LHCN-M2 (cell line): ENCODE results near the gene TCTA. TPM values are rescaled to one million over a fixed set of nuclear protein-coding genes. Genes with fewer than 3 reads are reported as not detected.

ENCODE experiments used
- DNase-seq: peaks from one replicate; pipeline ENCODE4 v3.0.0-alpha.2; 2012; ENCODE audit warnings: low read depth
- total RNA-seq: library from RNA; depleted of rRNA; stranded (reverse); fragments of >200 nt; gene quantifications from 2 replicates; pipeline ENCODE4 v1.2.3, GENCODE V29; 2014

TCTA gene
- total RNA-seq, 1 experiment from 2014 or later: 50.1 TPM

DNA sequence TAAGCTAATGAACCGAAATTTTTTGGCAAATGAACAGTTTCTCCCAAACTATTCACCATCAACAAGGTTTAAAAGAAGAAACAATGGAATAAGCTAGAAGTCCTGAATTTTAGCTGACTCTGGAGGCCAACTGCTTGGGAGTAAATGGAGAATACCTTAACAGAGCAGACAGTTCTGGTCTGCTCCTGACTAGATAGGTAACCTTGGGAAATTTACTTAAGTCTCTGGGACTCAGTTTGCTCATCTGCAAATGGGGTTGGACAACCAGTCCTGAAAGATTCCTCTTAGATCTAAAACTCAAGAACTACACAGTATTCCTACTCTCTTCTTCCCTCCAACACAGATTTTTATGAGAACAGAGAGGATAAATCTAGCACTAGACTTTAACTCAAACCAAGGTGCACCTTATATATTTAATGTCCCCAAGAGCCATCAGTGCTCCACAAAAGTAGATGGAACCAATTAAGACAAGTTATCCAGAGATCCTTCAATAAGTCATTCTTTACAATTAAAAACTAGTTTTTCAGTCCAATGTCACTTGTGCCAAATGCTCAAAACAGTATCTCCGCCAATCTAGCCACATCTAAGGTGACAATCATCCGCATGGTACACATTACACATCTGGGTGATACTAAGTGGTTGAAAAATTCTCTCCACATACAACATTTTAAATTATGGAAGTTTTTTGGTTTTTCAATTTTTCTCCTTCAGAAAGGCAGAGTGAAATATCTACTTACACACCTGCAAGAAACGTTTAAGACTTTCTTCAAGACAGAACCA is 2.0 kb upstream of the TCTA start:
- DNase-seq: no peak

DNA sequence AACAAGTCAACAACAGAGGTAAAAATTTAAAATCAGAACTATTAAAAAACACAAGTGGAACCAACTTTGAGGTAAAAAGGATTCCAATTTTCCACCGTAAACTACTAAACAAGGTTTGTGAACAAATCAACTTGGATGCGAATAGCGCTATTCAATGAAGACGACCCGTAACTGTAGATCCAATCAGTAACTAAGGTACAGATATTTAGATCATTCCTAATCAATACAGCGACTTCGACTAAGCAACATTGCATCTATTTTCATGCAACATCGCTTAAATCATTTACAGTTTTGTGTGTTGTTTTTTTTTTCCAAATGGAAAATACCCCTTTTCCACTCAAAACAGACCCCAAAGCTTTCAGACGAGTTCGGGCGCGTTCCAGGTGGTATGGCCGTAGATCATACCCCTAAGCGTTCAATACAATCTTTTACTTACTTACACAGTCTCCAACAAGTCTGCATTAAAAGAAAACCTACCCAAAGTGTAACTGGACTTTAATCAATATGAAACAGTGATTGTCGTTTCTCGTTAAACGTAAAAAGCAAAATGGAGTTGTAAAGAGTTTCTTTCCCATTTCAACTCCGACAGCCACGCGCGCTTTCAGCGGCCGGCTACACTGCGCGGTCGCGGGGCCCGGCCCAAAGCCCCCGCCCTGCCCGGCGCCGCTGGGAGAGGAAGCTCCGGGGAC is 1.2 kb upstream of the TCTA start:
- no peak for DNase-seq

DNA sequence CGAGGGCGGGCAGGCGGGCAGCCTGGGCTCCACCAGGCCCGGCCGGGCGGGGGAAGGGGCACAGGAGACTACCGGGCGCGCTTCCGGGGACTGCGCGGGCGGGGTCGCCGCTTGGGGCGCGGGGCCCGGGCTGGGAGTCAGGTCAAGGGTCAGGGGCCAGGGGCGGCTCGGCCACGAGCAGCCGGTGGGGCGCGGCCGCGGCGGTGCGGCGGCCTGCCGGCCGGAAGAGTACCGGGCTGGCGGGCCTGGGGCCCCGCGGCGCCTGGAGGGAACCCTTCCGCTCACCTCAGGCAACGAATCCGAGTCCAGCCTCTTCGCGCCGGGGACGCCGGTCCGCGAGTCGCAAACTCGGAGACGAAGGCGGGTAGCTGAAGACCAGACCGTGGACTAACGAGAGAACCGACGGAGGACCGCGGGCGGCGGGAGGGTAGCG is 672 bp upstream of the TCTA start:
- peak; percentile 32 for DNase-seq

DNA sequence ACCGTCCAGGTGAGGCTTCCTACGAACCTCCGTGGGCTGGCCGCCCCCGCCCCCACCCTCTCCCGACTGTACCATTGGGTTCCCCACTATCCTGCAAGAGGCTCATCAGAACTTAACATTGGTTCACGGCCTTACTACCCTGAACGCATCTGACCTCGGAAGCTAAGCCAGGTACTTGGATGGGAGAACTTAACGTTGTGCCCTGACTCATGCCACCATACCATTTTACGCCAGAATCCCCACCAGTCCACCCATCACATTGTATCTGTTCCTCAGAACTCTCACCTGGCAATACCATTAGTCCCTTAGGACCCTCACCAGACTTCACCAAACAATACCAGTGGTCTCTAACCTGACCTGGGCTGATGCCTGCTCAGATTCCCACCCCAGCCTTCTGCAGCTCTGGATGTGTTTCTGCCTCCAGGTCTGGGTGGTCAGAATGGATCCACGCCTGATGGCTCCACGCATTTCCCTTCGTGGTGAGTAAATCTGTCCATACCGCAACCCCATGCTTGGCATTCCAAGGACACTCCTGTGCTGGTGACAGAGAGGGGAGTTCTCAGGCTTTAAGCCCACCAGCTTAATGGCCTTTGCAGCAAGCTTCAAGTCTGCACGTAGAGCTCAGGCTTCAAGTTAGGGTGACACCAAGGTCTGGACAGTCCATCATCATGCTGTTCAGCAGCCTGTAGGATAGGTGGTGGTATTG is 562 bp downstream of the TCTA start:
- no peak for DNase-seq

DNA sequence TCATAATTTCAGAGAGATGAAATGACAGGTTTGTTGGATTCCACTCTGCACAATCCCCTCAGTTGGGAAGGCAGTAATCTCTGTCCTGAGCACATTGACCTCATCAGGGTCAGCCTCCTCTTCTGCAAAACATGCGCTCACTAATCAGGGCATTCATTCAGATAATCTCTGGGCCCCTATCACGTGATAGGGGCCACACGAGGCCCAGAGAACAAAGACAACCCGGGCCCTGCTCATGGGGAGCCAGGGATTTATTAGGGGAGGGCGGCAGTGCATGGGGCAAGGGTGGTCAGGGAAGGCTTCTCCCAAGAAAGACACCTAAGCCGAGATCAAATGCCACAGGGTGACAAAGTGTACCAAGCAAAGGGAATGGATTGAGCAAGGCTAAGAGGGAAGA is 1.1 kb downstream of the TCTA start:
- no peak for DNase-seq

DNA sequence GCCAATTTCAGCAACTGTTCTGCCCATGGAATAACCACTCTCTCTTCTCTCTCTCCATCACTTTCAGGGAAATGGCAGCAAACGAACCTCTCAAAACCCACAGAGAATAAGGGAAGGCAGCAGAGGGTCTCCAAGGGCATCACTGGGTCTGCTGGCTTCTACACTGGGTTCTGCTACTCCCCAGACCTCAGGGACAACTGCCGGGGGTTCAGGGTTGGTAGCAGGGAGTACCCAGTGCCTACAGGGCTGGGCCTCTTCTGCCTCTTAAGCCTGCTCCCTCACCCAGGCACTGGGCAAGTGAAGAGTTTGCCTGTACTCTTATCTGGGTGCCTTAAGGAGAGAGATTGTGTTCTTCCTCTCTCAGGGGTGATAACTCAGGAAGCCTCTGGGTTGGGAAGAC is 2.5 kb downstream of the TCTA start:
- DNase-seq: no peak

DNA sequence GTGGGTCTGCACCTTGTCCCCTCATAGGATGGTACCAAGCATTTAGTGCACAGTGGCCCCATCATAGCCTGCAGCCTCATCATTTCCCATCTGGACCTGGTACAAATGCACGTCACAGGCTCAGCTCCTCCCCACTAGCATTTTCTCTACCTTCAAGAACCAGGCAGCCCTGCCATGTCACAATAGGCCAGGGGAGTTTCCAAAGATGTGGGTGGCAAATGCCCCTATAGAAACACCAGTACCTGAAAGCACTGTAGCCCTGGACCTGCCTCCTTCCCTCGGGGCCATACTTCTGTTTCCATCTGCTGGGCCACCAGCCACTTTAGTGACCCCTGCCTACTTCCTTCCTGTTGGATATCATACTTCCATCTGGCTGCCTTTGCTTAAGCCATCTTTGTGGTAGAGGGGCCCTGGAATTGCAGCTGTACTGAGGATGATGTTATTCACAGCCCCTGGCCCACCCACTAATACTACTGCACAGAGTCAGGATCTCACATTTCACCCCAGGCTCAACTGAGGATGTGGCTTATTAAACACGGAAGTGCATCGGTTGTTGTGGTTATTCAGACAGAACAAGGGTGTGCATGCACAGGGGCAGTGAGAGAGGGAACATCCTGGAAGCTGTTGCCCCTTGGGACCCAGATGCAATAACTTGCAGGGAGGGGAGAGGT is 3.8 kb downstream of the TCTA start:
- DNase-seq: peak; percentile 65

DNA sequence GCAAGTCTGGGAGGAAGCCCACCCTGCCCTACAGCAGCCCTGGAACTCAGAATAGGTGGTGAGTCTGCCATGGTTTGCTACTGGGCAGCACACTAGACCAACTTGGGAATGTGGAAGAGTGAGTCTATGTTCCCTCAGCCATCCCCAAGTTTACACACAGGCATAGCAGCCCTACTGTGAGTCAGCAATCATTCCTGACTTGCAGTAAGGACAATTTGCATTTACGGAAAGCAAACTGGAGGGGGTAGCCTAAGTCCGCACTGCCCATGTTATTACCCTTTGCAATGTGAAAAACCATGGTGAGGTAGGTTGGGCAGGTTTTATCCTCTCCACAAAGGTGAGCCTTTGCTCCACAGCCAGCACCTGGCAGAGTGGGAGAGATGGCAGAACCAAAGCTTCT is 4.6 kb downstream of the TCTA start:
- no peak for DNase-seq

DNA sequence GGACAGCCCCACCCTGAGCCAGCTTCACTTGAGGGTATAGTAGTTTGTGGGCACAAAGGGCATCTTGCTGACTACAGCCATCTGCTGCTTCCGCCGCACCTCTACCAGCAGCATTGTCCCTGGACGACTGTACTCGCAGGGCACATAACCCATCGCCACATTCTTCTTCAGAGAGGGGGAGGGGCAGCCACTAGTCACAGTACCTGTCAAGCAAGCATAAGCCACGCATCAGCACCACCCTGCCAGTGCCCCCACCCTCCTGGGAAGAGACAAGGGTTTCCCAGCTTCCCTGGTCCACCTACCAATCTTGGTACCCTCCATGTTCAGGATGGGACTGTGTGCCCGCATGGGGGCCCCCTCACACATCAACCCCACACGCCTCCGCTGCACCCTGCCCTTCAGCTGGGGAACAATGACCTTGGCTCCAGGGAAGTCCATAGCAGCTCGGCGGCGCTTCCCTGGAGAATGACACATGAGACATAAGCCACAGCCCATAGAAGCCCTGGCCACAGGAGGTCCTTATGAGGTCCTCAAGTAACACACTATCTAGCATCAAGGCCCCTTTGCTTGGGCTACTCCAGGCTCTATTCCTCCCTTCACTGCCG is 5.4 kb downstream of the TCTA start:
- no peak for DNase-seq

DNA sequence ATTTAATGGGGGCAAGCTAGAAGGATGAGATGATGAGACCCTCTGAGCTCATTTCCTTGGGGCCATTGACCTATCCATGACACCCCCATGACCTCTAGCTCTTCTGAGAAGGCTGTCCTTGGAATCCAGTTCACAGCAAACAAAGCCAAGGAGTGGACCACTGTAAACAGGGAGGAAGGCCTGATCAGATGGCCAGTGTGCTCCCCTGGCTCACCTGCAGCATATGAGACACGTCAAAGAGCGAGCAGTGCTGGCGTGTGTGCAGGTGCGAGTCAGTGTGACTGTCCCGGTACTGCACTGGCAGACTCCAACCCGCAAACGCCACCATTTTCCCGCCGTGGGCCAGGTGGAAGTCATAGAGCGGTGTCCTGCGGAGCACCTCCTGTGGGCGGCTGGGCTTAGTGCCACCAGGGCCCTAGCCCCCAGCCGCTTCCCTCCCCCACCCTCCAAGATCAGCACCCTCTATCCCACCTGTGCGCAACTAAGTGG is 9.7 kb downstream of the TCTA start:
- no peak for DNase-seq

DNA sequence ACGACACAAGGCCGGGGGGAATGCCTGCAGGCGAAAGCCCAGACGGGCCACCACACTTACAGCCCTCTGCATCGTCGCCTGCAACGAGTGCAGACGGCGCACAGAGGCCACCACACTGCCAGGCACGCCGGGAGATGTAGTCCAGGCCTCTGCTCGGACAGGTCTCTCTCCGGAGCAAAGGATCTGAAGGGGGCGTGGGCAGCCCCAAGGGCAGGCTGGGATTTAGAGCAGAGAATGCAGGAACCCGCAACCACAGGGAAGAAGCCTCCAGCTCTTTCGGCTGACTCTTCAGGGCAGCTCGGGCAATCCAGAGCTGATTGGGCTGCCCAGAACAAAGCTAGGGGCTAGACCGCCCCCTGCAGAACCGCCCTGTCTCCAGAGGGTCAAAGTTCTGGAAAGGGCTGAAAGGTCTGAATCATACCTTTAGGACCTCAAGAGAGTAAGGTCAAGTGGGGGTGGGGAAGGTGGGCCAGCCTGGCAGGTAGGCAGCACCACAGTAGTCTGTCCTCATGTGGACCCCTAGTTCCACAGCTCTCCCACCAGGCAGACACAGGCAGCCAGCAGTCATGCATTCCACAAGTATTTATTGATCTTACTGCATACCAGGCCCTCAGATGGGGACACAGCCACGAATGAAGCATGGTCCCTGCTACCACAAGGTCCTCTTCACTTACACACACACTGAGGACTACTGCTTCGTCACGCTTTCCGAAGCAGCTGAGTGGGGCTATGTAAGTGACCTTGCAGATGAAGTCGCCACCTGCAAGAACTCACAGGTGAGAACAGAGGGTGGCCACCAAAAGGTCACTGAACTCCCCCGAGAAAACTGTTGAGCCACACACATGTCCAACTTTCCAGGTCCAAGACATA is 10.4 kb downstream of the TCTA start, which contains the start of gene AMT:
Gene AMT, minus strand, starts transcription at position 95 of the 870 bp plus-strand sequence. Its CDS starts 23 bp downstream, at position 72.
- no peak for DNase-seq

DNA sequence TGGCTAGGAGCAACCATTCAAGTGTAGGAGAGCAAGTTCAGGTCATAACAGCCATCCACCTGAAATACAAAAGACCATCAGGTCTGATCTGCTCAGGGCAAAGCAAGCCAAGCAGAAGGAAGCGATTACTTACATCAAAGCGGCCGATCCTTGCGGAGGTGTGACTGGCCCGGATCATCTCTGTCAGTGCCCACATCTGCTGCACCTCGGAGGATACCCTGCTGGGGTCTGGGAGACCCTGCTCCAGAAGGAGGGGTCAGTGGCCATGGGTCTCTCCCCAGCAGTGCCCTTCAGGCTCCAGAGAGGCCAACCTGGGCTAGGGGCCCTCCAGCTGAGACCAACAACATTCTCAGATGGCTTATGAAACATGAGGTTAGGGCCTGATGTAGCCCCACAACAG is 12.6 kb downstream of the TCTA start:
- DNase-seq: no peak

DNA sequence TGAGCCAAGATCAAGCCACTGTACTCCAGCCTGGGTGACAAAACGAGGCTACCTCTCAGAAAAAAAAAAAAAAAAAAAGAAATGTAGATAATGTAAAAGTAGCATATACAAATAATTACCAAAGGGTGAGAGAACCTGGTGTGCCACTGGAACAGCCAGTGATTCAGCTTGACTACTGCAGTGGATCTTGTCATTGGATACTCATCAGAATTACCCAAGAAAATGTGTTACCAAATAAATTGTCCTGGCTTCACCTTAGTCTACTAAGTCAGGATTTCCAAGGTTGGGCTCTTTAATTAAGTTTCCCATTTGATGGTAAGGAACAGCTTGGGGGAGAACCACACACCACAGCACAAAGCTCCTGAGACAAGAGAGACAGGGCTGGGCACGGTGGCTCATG is 15.4 kb downstream of the TCTA start:
- no peak for DNase-seq

DNA sequence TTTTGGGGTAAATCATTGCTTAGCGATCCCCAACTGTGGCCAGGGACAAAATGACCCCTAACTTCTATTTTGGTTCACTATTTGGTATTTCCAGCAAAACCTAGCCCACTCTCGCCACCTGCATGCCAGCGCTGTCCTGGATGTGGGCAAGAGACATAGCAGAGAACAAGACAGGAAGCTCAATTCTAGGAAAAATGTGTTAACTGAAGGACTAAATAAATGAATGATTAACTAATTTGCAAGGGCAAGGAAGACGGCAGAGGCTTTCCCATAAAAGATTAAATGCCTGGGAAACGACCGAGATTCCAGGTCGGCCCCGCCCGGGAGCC is 16.5 kb downstream of the TCTA start:
- no peak for DNase-seq

DNA sequence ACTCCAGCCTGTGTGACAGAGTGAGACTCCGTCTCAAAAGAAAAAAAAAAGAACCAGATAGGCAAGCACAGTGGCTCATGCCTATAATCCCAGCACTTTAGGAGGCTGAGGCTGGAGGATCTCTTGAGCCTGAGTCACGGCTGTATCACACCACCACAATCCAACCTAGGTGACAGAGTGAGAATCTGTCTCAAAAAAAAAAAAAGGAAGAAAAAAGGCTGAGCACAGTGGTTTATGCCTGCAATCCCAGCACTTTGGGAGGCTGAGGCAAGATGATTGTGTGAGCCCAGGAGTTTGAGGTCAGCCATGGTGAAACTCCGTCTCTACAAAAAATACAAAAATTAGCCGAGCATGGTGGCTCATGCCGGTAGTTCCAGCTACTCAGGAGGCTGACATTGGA is 22.5 kb downstream of the TCTA start:
- no peak for DNase-seq

DNA sequence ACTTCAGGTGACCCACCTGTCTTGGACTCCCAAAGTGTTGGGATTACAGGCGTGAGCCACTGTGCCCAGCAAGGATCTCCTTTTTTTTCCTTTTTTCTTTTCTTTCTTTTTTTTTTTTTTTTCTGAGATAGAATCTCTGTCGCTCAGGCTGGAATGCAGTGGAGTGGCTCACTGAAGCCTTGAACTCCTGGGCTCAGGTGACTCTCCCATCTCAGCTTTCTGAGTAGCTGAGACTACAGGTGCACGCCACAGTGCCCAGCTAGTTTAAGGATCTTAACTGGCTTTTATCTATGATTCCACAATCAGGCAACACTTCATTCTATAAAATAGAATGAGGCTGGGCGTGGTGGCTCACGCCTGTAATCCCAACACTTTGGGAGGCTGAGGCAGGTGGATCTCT is 33.2 kb downstream of the TCTA start:
- DNase-seq: no peak

DNA sequence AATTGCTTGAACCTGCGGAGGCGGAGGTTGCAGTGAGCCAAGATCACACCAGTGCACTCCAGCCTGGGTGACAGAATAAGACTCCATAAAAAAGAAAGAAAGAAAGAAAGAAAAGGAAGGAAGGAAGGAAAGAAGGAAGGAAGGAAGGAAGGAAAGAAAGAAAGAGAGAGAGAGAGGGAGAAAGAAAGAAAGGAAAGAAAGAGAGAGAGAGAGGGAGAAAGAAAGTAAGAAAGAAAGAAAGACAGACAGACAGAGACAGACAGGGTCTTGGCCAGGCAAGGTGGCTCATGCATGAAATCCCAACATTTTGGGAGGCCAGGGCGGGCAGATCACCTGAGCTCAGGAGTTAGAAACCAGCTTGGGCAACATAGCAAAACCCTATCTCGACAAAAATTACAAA is 41.4 kb downstream of the TCTA start:
- DNase-seq: no peak

DNA sequence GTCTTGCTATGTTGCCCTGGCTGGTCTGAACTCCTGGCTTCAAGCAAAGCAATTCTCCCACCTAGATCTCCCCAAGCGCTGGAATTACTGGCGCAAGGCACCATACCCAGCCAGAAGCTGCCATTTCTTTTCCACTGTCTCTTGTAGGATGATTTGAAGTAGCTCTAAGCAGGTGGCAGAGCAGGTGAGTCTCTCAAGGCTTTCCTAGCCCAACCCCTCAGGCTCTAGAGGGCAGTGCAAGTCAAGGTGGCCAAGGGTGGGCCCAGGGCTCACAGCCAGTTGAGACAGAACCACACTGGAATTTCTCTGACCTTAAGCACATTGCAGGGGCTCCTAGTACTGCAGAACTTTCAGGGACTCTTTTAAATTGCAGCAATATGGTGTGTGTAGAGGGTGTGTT is 42.2 kb downstream of the TCTA start:
- peak; percentile 49 for DNase-seq

DNA sequence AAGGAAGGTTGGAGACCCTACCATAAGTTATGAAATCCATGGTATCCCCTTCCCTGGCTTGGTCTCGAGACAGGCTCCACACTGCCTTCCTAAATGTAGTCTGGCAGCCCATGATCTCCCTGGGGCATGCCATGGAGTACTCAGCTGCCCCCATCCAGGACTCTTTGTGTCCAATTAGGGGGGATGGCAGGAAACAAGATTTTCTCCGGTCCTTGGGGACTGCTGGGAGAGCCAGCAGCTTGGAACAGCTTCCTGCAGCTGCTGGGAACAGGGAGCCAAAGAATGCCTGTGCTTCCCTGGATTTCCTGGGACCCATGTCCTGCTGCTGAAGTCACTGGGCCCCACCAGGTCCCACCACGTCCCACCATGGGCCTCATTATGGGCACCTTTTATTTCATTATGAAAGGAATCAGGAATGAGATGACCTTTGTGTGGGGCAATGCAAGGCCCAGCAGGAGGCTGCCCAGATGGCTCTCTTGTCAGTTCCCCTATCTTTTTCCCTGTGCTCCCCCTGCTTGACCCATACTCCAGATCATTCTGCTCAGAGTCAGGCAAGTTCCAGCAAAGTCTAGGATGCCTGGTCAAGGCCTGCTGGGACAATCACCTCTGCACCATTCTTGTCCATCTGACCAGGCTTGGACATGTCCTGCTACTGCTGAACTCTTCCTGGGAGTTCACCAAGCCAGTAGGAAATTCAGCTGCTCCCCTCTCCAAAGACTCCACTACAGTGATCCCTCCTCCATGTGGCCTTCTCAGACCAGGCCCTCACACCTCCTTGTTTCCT is 42.9 kb downstream of the TCTA start:
- peak; percentile 84 for DNase-seq

DNA sequence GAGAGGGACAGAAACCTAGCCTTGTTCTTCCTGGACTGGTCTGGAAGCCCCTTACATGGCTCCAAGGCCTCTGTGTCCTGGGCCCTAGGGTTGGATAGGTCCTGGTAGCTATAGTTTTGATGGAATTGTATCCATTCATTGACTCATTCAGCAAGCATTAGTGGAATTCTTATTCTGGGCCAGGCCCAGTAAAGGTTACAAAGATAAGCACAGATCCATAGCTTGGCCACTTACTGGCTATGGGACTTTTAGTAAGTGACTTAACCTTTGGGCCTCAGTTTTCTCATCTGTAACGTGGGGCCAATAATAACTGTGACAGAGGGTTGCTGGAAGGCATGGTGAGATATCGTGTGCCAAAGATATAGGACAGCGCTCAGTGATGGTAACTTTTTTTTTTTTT is 44.2 kb downstream of the TCTA start:
- peak; percentile 33 for DNase-seq
